Keratinocyte (primary cell): ENCODE results near the gene CACNB2.

Experiments
- EZH2 ChIP-seq: IDR thresholded peaks from one replicate; pipeline ENCODE4 v1.6.1; 2012; ENCODE audit warnings: inconsistent platforms, mild to moderate bottlenecking, low read length, moderate library complexity
- TF ChIP-seq, protein P1 (sequence below), 3 experiments: IDR thresholded peaks in 1 of 3; conservative IDR thresholded peaks in 1 of 3; optimal IDR thresholded peaks in 1 of 3; 2 replicates in 2 of 3; 3 replicates in 1 of 3; pipeline versions ENCODE3 to v1.5.1; 2011; ENCODE audit warnings: low read length in 3 of 3, mild to moderate bottlenecking in 3 of 3, moderate library complexity in 2 of 3, control low read depth in 1 of 3, inconsistent platforms in 1 of 3; ENCODE audit not compliant: insufficient read depth in 2 of 3; ENCODE audit errors: extremely low read depth in 1 of 3

DNA sequence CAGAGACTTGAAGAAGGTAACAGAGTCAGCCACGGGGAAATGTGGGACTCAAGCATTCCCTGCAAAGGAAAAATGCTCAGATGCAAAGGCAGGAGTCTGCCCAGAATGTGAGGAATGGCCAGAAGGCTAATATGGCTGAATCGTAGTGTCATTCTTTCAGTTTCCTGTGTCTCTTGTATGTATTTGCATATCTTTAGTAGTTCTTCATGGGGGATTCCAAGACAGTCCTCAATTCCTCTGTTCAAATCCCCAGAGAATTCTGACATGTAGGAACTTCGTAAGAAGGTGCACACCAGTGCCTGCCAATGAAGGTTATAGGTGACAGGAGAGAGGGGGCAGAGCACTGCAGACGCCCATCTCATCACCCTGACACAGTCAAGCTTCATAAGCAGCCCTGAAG, 154.4 kb downstream of the CACNB2 start:
- TF ChIP-seq, protein P1, sequence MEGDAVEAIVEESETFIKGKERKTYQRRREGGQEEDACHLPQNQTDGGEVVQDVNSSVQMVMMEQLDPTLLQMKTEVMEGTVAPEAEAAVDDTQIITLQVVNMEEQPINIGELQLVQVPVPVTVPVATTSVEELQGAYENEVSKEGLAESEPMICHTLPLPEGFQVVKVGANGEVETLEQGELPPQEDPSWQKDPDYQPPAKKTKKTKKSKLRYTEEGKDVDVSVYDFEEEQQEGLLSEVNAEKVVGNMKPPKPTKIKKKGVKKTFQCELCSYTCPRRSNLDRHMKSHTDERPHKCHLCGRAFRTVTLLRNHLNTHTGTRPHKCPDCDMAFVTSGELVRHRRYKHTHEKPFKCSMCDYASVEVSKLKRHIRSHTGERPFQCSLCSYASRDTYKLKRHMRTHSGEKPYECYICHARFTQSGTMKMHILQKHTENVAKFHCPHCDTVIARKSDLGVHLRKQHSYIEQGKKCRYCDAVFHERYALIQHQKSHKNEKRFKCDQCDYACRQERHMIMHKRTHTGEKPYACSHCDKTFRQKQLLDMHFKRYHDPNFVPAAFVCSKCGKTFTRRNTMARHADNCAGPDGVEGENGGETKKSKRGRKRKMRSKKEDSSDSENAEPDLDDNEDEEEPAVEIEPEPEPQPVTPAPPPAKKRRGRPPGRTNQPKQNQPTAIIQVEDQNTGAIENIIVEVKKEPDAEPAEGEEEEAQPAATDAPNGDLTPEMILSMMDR (optimal IDR thresholded peaks at IDR 0.05 in 1 of 3, IDR thresholded peaks at IDR 0.05 in 1 of 3, conservative IDR thresholded peaks at IDR 0.05 in 1 of 3; ENCODE audit: extremely low read depth in 1 of 3, insufficient read depth in 2 of 3, low read length in 3 of 3) = no peak
- no peak for TF ChIP-seq EZH2
